ENCODE results near the gene AFAP1L1.
A peak's percentile ranks its signal among the peaks of the same experiment; 100 is the strongest.

Gene AFAP1L1

DNA sequence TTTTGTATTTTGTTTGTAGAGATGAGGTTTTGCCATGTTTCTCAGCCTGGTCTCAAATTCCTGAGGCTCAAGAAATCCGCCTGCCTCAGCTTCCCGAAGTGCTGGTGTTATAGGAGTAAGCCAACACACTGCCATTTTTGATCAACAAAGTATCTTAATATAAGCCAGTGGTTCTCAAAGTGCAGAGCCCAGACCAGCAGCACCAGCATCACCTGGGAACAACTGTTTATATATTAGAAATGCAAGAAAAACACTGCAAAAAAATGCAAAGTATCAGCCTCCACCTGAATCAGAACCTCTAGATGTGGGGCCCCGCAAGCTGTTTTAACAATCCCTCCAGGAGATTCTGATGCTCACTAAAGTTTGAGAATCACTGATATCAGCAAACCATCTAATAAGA lies 101.3 kb downstream of the AFAP1L1 start:
- no peak for DNase-seq (ENCODE audit: low read depth in 2 of 2)

DNA sequence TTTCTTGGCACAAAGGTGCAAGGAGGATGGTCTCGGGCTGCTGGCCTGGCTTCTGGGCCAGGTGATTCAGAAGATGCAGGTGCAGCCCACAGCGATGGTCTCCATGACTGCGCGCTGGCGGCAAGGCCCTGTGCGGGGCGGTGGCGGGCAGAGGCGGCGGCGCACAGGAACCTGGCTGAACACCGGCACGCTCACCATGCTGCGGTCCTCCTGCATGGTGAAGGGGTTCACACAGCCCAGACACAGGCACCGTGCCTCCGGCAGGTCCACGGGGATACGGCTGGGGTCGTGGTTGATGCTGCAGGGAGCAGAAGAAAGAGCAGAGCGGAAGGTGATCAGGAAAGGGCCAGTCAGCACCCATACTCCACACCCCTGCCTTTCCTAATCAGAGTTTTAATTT lies 102.6 kb downstream of the AFAP1L1 start:
- no peak for DNase-seq (ENCODE audit: low read depth in 2 of 2)

DNA sequence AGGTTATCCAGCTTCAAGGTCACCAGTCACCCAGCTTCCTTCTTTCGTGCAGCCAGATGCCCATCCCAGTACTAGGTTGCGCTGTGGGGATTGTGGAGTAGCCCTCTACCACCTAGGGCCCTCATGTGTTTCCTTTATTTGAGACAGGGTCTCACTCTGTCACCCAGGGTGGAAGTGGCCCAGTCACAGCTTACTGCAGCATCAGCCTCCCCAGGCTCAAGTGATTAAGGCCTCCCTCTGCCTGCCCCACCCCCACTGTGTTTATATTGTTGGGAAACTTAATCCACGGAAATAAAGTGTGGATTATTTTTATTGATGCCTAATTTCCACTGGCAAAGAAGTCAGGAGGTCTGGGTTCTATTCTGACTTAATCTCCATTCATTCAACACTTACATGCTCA lies 103.1 kb downstream of the AFAP1L1 start:
- DNase-seq (ENCODE audit: low read depth in 2 of 2), result no peak

DNA sequence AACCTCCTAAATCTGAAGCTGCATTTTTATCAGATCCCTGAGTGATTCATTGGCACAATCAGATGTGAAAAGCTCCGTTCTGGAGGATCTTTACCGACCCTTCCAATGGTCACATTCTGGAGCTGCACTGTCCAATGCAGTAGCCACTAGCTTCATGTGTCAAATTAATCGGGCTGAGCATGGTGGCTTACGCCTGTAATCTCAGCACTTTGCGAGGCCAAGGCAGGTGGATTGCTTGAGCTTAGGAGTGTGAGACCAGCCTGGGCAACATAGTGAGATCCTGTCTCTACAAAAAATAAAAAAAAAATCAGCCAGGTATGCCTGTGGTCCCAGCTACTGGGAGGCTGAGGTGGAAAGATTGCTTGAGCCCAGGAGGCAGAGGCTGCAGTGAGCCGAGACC lies 103.8 kb downstream of the AFAP1L1 start:
- no peak for DNase-seq (ENCODE audit: low read depth in 2 of 2)

DNA sequence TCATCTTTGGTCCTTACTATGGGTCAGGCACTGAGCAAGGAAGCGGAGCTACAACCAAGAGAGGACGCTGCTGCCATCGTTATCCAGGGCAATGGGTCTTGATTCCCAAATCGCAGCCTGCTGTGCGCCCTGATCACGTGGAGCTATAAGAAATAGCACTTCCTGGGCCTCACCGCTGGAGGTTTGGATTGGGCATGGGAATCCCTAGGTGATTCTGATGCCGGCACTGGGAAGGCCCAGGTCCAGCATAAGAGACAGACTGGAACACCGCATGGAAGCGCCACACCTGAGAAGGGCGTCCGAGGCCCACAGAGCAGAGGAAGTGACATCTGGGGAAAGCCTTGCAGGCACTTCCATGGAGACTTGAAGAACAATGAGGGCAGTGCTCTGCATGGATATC lies 104.4 kb downstream of the AFAP1L1 start:
- DNase-seq (ENCODE audit: low read depth in 2 of 2), result no peak

DNA sequence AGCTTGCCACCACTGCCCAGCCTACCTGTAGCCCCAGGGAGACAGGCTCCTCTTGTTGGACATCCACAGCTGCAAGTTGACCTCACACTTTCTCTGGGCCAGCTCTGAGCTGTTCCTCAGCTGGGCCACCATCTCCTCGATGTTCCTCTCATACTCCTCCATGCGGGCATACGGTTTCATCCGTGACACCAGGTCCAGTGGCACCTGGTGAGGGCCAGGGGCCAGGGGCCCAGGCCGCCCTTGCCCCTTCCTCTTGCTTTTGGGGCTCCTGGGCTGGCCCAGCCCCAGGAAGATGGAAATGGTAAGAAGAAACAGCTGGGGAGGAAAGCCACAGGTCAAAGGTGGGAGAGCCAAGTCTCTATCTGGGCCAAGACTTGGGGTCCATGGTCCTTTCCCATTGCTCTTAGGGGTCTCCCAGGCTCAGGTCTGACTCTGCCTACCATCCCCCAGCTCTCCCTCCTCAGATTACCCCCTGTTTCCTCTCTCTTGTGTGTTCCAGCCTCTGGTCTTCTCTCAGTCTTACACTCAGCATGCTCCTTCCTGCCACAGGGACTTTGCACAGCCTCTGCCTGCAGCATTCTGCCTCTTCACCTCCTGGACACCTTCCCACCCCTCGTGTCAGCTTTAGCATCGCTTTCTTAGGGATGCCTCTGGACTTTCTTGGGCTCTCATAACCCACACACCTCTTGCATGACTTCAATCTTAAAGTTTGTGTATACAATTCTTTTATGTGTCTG lies 105.2 kb downstream of the AFAP1L1 start:
- DNase-seq (ENCODE audit: low read depth in 2 of 2), result no peak

DNA sequence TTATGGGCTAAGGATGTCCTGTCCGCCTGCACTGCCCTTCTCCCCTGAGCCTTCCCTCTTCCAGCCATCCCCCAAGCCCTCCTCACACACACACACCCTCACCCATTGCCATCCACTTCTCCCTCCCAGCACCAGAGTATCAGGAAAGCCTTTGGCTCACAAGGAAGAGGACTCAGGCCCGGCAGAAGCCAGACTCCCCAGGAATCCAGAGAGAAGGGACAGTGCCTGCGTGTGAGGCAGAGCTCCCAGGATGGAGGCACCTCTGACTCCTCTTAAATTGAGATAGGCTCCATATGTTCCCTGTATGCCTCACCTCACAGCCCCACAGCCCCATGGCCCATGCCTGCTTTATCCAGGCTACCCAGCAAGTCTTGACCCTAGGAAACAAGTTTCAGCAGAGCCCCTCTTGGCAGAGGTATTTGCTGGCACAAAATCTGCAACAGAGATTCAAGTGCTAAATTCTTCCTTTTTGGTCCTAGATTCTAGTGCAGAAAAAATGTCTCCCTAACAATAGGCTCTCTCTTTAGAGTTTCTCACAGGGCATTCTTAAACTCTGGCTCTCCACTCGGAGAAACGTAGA lies 106.7 kb downstream of the AFAP1L1 start:
- no peak for DNase-seq (ENCODE audit: low read depth in 2 of 2)

DNA sequence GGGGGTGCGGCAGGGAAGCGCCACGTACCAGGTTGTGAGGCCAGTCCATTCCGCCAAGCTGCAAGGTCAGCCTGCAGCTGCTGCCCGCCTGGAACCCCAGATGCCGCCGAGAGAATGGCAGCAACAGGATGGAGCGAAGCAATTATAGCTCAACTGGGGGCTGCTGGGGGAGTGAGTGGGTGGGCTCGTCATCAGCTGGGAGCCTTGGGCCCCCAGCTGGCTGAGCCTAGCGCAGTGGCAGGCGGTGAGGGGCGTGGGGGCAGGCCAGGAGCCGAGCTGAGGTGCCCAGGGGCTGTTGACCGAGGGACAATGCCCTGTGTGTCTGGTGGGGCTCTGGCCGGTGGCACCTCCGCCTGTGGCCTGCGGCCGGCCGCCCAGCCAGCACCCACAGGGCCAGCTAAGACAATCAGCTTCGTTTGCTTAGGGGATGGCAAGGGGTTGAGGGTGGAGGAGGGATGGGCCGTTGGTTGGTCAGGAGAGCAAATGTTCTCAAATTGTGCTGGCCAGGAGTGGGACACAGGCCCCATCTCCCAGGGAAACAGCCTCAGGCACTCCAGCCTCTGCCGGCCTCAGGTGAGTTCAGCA lies 107.6 kb downstream of the AFAP1L1 start, which contains the start of gene IL17B:
IL17B (minus strand) TSS at position 116 of the 585 bp plus-strand sequence; CDS start at position 49, 67 bp downstream.
- DNase-seq (ENCODE audit: low read depth in 2 of 2), result no peak

DNA sequence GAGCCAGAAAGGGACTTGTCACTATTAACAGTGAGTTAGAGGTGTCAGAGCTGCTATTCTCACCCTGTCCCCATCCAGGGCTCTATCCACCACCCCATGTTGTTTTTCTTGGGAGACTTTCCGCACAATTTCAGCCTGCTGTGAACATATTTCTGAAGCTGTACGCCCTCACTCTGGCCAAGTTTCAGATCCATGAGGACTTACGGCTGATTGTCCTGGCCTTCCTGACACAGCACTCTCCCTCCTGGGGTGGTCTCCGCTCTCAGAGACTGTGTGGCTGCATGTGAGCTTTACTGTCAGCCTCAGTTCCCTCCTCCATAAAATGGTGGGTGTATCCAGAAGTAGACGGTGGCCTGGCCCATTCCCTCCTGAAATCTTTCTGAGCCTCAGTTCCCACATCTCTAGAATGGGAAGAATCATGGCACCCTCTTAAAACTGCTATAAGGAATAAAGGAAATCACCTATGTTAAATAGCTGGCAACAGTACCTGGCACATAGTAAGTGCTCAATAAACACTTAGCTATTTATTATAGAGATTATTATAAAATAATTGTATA lies 108.2 kb downstream of the AFAP1L1 start:
- no peak for DNase-seq (ENCODE audit: low read depth in 2 of 2)

DNA sequence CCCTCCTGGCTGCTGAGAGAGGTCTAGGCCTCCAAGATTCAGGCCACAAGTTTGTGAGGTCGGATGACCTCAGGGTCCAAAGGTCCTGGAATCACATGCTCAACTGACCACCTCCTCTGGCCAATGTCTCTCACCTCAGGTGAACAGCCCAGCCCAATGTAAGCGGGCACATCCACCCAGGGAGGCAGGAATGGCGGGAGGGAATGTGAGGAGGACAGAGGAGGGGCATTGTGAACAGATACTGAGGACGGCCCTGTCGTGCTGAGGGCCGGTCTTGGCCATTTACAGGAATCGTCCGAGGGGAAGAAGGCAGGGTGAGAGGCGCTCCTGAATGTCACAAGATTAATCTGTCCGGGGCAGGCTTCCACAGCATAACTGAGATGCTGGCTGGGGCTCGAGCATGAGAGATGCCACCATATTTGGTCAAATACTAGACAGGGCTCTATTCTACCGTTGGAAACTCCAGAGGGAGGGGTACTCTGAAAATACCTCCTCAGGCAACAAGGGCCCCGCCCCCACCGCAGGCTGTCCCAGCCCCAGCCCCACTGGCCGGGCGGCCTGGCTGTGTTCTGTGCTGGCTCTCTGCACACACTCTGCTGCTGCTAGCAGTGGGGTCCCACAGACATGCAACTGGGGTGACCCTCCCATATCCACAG lies 108.9 kb downstream of the AFAP1L1 start:
- DNase-seq (ENCODE audit: low read depth in 2 of 2), result no peak

DNA sequence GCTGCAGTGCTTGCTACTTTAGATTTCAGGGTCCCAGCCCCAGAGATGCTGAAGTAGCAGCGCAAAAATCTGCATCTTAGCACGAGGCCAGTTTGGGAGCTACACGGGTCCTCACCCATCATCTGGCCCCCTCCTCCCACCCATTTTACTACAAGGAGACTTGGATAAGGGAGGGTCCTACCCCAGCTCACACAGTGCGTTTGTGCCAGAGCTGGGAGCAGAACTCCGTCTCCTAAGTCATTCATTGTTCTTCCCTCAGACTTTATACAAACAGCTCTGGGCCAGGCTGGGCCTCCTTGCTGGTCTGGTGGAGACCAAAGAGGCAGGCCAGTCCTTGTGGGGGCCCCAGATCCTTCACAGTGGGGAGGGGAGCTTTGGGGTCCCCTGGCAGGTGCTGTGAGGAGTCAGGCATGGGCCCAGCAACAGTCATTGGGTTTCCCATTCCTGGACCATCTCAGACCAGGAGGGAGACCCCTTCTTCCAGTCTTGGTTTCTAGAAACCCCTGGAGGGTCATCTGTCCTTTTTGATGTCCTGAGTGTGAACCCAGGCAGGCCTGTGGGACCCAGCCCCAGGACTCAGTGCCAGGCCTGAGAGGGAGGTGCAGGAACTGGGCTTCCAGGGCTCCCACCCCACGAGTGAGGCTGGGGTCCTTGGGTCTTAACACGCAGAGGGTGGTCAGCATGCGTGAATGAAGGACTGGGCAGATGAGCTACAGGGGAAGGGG lies 109.8 kb downstream of the AFAP1L1 start:
- no peak for DNase-seq (ENCODE audit: low read depth in 2 of 2)

DNA sequence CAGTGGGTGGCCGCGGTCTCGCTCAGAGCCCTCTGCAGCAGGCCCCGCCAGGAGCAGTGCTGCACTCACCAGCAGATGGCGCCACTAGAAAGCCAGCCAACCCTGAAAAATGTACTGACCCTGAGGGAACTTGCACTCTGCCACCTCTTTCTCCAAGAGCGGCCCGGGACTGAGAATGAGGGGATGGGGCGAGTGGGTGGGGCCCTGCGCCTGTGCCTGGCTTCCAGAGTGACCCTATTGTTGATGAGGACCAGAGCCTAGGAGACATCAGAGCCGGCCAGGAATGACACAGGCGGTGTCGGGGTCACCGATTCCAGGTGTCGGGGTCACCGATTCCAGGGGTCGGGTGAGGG lies 110.3 kb downstream of the AFAP1L1 start:
- peak; percentile 66 to 71 for DNase-seq (ENCODE audit: low read depth in 2 of 2)

DNA sequence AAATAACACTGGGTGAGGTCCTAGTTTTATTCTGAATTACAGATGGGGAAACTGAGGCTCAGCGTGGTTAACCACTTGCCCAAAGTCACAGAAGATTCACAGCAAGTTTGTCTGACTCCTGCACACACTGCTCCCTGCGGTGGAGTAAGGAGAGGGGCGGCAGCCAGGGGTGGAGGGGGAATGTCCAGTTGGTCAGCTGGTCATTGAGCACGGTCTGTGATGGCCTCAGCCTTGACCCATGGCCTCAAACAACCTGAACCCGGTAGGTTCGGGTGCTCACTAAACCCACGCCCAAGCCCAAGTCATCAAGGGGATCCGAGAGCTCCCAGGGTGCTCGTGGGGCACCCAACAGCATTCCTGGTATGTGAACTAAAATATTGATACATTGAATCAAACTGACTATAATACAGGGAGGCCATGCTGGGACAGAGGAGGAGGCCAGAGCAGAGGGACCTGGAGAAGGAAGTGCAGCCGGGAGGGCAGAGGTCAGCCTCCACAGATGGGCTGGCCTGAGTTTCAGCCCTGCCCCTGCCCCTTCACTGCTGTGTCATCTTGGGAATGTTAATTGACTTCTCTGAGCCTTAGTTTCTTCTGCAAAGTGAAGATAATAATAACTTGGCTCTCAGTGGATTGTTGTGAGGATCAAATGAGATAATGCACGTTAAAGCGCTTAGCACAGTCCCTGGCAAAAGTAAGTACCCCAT lies 111.0 kb downstream of the AFAP1L1 start:
- DNase-seq (ENCODE audit: low read depth in 2 of 2), result no peak

DNA sequence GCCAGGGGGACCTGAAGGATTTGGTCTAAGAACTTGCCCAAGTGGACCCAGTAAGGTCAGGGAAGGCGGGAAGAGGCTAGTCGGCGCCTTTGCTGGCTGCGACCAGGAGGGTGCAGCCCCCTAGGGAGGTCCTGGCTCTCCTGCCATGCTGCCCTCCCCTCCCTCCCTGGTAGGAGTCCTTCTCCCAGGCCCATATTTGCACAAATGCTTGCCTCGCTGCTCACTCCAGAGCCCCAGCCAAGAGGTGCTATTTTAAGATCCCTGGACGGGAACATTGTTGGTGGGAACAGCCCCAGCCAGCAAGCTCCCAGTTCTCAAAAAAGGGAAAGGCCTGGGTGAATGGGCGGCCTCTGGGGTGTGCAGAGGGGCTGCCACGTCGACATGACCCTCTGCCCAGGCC lies 111.7 kb downstream of the AFAP1L1 start:
- no peak for DNase-seq (ENCODE audit: low read depth in 2 of 2)

DNA sequence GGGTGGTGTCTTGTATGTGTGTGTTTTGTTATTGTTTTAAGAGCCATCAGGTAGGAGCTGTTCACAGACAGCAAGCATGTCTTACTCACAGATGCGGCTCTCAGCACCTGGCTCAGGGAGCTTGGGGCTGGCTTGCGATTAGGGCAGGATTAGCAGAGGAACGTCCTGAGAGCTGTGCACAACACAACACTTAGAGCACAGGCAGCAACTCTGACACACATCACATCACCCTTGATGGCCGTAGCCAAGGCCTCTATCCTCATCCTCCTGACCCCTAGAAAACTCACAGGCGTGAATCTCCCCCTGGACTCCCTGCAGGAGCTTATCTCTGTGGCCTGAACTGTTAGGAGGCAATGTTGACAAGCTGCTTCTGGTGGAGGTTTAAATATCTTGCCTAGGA lies 114.5 kb downstream of the AFAP1L1 start:
- no peak for DNase-seq (ENCODE audit: low read depth in 2 of 2)

DNA sequence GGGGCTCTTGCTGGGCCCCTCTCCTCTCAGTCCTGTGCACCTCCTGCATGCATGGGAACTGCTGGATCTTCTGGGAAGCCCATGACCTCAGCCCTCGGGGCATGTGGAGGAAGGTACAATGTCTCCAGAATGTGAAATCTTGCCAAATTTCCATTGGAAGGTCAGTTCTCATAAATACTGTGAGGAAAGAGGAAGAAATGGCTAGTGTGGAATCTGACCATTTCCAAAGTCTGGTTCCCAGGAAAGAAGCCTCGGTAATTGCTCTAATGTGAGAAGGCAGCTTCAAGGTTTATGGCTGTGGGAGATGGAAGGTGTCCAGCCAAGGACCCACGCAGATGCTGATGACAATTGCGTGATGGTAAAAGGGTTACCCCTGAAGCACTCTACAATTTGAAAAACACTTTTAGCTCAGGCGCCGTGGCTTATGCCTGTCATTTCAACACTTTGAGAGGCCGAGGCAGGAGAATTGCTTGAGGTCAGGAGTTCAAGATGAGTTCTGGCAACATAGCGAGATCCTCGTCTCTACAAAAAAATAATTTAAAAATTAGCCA lies 115.5 kb downstream of the AFAP1L1 start:
- DNase-seq (ENCODE audit: low read depth in 2 of 2), result no peak

DNA sequence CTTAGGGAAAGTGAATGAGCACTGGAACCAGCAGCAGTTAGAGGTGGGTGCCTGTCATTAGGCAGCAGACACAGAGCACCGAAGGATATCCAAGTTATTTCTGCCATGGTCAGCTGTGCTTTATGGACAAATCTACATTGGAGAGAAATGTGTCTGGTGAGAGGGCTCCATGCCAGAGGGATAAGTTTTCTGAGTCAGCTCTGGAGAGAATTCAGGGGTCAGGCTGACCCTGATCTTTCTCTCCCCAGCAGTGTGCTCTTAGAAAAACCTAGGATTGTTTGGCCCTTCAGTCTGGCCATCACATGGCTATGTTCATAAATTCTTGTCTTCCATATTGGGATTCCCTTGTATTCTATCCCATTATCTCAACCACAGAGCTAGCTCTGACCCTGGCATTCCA lies 116.3 kb downstream of the AFAP1L1 start:
- no peak for DNase-seq (ENCODE audit: low read depth in 2 of 2)

DNA sequence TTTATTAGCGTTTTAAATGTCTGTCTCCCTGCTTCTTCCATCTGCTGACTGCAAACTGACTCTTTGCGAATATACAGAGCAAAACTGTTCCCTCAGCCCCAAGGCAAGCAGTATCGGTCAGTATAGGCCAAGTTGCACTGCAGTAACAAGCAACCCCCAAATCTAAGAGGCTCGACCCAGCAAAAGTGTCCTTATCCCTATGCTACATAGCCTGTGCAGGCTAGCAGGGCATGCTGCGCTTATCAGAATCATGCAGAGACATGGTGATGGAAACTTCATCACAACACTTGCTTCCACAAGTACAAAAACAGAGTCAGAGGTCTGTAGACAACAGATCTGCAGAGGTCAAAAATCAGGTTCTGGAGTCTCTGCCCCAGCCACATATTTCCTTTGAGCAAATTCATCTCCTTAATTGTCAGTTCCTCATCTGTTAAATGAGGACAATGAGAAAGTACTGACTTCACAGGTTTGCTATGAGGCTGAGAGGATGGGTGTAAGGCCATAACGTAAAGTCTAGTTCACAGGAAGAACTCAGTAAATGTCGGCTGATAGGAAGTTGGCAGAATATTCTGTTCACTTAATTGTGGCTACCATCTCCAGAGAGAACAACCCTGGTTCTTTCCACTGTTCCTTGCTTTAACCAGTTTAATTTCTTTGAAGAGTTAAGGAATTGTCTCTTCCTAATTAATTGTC lies 117.0 kb downstream of the AFAP1L1 start:
- no peak for DNase-seq (ENCODE audit: low read depth in 2 of 2)

DNA sequence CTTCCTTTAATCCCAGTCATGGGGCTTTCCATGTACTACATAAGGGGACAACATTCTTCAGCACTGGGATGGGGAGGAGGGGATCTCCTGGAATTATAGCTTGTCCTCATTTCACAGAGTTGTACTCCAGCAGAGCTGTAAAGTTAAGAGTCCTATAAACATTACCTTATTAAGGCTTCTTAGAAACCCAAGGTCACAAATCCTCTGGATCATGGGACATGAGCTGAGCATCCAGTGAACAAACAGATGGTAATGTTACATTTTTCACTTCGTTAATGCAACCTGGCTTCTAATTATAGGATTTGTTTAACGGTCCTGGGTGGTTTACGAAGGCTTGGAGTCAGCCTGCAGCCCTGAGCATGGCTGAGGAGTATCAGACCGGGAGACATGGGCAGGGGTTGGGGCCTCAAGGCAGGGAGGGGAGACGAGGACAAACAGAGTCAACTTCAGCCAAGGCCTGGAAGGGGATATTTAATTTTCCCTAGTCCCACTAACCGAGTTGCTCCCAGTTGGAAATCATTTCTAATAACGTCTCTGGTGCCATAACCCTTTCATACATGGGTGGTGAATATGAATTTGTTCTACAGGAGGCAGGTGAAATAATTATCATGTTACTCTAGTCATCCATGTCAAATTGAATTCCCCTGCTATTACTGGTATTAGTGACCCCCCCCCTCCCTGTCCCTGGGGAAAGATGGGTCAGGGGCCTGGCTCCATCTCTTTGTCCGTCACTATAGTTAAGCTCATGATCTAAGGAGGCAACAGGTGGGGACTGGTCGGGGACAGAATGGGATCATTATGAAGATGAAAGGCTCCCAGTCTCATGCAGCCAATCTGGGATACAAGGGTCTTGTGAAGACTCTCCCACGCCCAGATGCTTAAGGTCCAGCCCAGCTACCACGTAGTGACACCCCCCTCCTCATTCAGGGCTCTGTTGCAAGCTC lies 118.2 kb downstream of the AFAP1L1 start:
- DNase-seq (ENCODE audit: low read depth in 2 of 2), result no peak

Data from activated CD4-positive, alpha-beta T cell treated with anti-CD3 and anti-CD28 coated beads for 24 hours (primary cell).